ENCODE data around the gene ETV5.

GRCh38 chr3:186115239-186115996 lies 6.5 kb upstream of the ETV5 start:
- TF ChIP-seq YY1 (IDR thresholded peaks at IDR 0.05) (no peak), MAX (IDR thresholded peaks at IDR 0.05) (no peak), NR2F2 (IDR thresholded peaks at IDR 0.05) (no peak), CTCF (IDR thresholded peaks at IDR 0.05; ENCODE audit: low read depth, low read length, missing input control) (no peak), REST (IDR thresholded peaks at IDR 0.05) (no peak), SP1 (IDR thresholded peaks at IDR 0.05) (no peak), ATF3 (IDR thresholded peaks at IDR 0.05) (no peak), JUND (IDR thresholded peaks at IDR 0.05) (no peak), GABPA (IDR thresholded peaks at IDR 0.05 in 1 of 2, conservative IDR thresholded peaks at IDR 0.05 in 1 of 2) (no peak), TAF1 (conservative IDR thresholded peaks at IDR 0.05) (no peak), ZBTB33 (IDR thresholded peaks at IDR 0.05) (no peak), FOXA1 (IDR thresholded peaks at IDR 0.05) (no peak)
